Measurements from ENCODE around the gene DIRAS3.

Gene DIRAS3, protein sequence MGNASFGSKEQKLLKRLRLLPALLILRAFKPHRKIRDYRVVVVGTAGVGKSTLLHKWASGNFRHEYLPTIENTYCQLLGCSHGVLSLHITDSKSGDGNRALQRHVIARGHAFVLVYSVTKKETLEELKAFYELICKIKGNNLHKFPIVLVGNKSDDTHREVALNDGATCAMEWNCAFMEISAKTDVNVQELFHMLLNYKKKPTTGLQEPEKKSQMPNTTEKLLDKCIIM

DNA sequence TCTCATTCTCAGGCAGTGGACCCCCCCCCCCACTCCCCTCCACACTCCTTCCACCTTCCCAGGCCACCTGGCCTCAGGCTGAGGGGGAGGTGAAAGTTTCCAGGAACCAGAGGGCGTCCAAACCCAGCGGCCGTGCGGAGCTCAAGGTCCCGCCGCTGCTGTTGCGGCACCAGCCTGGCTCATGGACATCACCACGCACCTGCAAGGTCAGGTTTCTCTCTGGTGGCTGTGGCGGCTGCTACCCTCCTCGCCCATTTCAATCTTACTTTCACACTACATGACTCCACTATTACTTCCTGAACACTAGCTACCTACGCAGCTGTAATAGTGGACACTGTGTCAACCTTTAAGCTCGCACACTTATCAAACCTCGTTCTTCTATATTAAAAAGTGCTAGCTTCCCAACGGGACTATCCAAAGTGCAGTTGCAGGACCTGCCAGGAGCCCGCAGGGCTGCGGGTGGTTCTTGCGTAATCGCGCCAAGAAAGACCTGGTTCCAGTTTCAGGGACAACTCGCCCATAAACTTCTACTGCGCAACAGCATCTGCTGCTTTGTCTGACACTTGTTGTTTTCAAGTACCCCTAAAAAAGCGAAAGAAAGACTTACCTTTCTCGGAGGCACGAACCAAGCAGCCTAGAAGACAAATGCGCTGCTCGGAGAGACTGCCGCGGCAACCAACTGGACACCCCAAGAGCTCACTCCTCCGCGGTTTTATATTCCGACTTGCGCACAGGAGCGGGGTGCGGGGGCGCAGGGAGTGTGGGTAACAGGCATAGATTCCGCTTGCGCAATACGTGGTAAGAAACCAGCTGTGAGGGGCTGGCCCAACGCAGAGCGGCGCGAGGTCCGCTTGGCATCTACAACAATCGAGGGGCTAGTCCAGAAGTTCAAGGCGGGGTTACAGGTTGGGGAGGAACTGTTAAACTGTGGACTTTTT, at the start of gene DIRAS3:
Gene DIRAS3, minus strand, starts transcription at position 687 of the 938 bp plus-strand sequence. CDS start 3,330 bp downstream, outside the sequence.
- no peak for TF ChIP-seq CTCF (IDR thresholded peaks at IDR 0.05)
- H3K27me3 ChIP-seq: peaks cover 67% of the 10 kb centered on the region
- no peak within 1 kb of the TSS for H3K27ac ChIP-seq
- no peaks in the 10 kb centered on the region for H3K9me3 ChIP-seq
- H3K36me3 ChIP-seq: no peaks in the 10 kb centered on the region
- peaks cover 2 to 5% of the 10 kb centered on the region in 2 experiments for H3K4me1 ChIP-seq (ENCODE audit: control insufficient read depth in 1 of 2, insufficient read depth in 1 of 2, low read depth in 1 of 2, low read length in 1 of 2)
- H3K4me3 ChIP-seq (ENCODE audit: low read depth in 1 of 2, low read length in 1 of 2): no peak within 1 kb of the TSS

DNA sequence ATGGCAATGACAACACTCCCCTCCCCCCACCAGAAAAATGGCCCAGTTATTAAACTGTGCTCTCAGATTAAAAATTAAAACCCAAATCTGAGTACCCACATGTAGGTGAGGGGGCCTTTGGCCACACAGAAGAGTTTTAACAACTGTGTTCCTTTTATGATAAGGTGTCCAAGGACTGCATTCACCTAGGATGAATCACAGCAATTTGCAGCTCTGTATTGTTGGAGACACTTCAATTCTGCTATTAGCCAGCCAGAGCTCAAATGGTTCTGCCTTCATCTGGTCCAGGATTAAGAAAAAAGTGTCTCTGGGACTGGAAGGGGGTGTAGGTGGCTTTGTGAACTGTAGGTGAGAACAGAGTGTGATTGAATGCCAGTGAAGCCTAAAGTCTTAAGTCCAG, 43.3 kb upstream of the DIRAS3 start:
- no peak for TF ChIP-seq CTCF (IDR thresholded peaks at IDR 0.05)
- Histone ChIP-seq H3K4me1 (ENCODE audit: control insufficient read depth in 1 of 2, insufficient read depth in 1 of 2, low read depth in 1 of 2, low read length in 1 of 2) (no peaks in the 10 kb centered on the region), H3K27ac (no peak overlapping the region), H3K27me3 (no peaks in the 10 kb centered on the region), H3K9me3 (no peaks in the 10 kb centered on the region), H3K36me3 (no peaks in the 10 kb centered on the region), H3K4me3 (ENCODE audit: low read depth in 1 of 2, low read length in 1 of 2) (no peak overlapping the region)

- no peak overlapping the region for H3K27ac ChIP-seq
- no peaks in the 10 kb centered on the region for H3K9me3 ChIP-seq
- no peak overlapping the region for H3K4me3 ChIP-seq (ENCODE audit: low read depth in 1 of 2, low read length in 1 of 2)
- H3K4me1 ChIP-seq (ENCODE audit: control insufficient read depth in 1 of 2, insufficient read depth in 1 of 2, low read depth in 1 of 2, low read length in 1 of 2): no peaks in the 10 kb centered on the region
- no peak for TF ChIP-seq CTCF (IDR thresholded peaks at IDR 0.05)
- no peaks in the 10 kb centered on the region for H3K36me3 ChIP-seq
- no peaks in the 10 kb centered on the region for H3K27me3 ChIP-seq
These were observed 36.8 kb upstream of the DIRAS3 start for GRCh38 chr1:68087184-68087583.

GRCh38 chr1:68085752-68086151, 35.3 kb upstream of the DIRAS3 start:
- Histone ChIP-seq H3K9me3 (no peaks in the 10 kb centered on the region), H3K27ac (no peak overlapping the region), H3K36me3 (no peaks in the 10 kb centered on the region), H3K27me3 (no peaks in the 10 kb centered on the region), H3K4me3 (ENCODE audit: low read depth in 1 of 2, low read length in 1 of 2) (no peak overlapping the region), H3K4me1 (ENCODE audit: control insufficient read depth in 1 of 2, insufficient read depth in 1 of 2, low read depth in 1 of 2, low read length in 1 of 2) (no peaks in the 10 kb centered on the region)
- TF ChIP-seq CTCF (IDR thresholded peaks at IDR 0.05): no peak

DNA sequence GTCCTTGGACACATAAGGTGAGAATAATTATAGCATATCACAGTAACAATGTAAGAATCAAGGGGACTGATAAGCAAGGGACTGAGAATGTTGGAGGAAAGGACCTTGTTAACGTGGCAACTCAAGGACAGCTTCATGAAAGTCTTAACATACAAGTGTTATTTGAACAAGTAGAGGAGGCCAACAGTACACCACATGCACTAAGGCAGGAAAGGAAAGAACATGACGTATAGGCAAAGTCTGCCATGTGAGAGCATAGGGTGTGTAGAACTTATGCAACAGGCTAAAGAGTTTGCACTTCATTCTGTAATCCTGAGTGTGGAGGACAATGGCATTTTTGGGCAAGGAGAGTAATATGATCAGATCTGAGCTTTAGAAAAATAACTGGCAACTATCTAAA, 33.3 kb upstream of the DIRAS3 start:
- Histone ChIP-seq H3K27ac (no peak overlapping the region), H3K4me1 (ENCODE audit: control insufficient read depth in 1 of 2, insufficient read depth in 1 of 2, low read depth in 1 of 2, low read length in 1 of 2) (no peaks in the 10 kb centered on the region), H3K36me3 (no peaks in the 10 kb centered on the region), H3K9me3 (no peaks in the 10 kb centered on the region), H3K4me3 (ENCODE audit: low read depth in 1 of 2, low read length in 1 of 2) (no peak overlapping the region), H3K27me3 (no peaks in the 10 kb centered on the region)
- TF ChIP-seq CTCF (IDR thresholded peaks at IDR 0.05): no peak
